GM21576 (cell line): ENCODE results near the gene MOB2.

Experiments
- ATAC-seq: cut with Tn5 transposase; IDR thresholded peaks from one replicate; pipeline ENCODE4 v1.9.1; 2021; ENCODE audit warnings: mild to moderate bottlenecking, moderate library complexity; ENCODE audit not compliant: unreplicated experiment

MOB2 gene

GRCh38 chr11:1487851-1488574 lies 1.4 kb upstream of the MOB2 start:
- no peak for ATAC-seq

- no peak for ATAC-seq
Measured at GRCh38 chr11:1487091-1487850, 692 bp upstream of the MOB2 start.

GRCh38 chr11:1485504-1485885 lies 1.1 kb downstream of the MOB2 start:
- no peak for ATAC-seq

GRCh38 chr11:1484695-1485503 lies 1.7 kb downstream of the MOB2 start:
- ATAC-seq, result no peak

- ATAC-seq, result no peak
Measured at GRCh38 chr11:1484061-1484671, 2.4 kb downstream of the MOB2 start.

GRCh38 chr11:1483445-1483961 lies 3.1 kb downstream of the MOB2 start:
- ATAC-seq, result no peak

- ATAC-seq, result no peak
Measured at GRCh38 chr11:1482581-1483444, 3.8 kb downstream of the MOB2 start.

- ATAC-seq, result no peak
Measured at GRCh38 chr11:1481861-1482441, 4.6 kb downstream of the MOB2 start.

- no peak for ATAC-seq
Measured at GRCh38 chr11:1481483-1481825, 5.1 kb downstream of the MOB2 start.

- ATAC-seq, result no peak
Measured at GRCh38 chr11:1480555-1481482, 5.8 kb downstream of the MOB2 start.

GRCh38 chr11:1480191-1480554 lies 6.4 kb downstream of the MOB2 start:
- no peak for ATAC-seq

GRCh38 chr11:1479678-1480118 lies 6.9 kb downstream of the MOB2 start:
- ATAC-seq, result no peak

GRCh38 chr11:1479006-1479677 lies 7.4 kb downstream of the MOB2 start:
- no peak for ATAC-seq

- ATAC-seq, result no peak
Measured at GRCh38 chr11:1478544-1478943, 8.0 kb downstream of the MOB2 start.

GRCh38 chr11:1478011-1478410 lies 8.6 kb downstream of the MOB2 start:
- ATAC-seq, result no peak

GRCh38 chr11:1476940-1477736 lies 9.4 kb downstream of the MOB2 start:
- ATAC-seq, result no peak

GRCh38 chr11:1475841-1476240 lies 10.7 kb downstream of the MOB2 start:
- ATAC-seq, result no peak
